Stimulated activated memory B cell treated with anti-CD40 and anti-IgM and Interleukin-4, amounts not matched to agents 10 μg/mL and 1 μg/mL and 100 μg/mL, for 72 hours (primary cell): ENCODE results near the gene CLEC17A.
A peak's percentile ranks its signal among the peaks of the same experiment; 100 is the strongest.
"Not testable (repeated sequence)": the region's sequence is repeated elsewhere in the genome, so short reads cannot be mapped to it uniquely, and the experiment has no call there.

Experiments used
- ATAC-seq: fragments of 150-1000 bp; cut with Tn5 transposase; 2 replicates; pipeline ENCODE4 v1.10.0; 2021
- H3K27ac Mint-ChIP-seq: one replicate; pipeline ENCODE4 v1.8.0; 2022; ENCODE audit warnings: mild to moderate bottlenecking, mixed read lengths
- H3K27me3 Mint-ChIP-seq: one replicate; pipeline ENCODE4 v1.8.0; 2022; ENCODE audit warnings: mixed read lengths
- H3K36me3 Mint-ChIP-seq: one replicate; pipeline ENCODE4 v1.8.0; 2022; ENCODE audit warnings: mixed read lengths
- H3K4me1 Mint-ChIP-seq: one replicate; pipeline ENCODE4 v1.8.0; 2022; ENCODE audit warnings: mixed read lengths
- H3K4me3 Mint-ChIP-seq: one replicate; pipeline ENCODE4 v1.8.0; 2022; ENCODE audit warnings: mild to moderate bottlenecking, moderate library complexity, mixed read lengths
- H3K9me3 Mint-ChIP-seq: one replicate; pipeline ENCODE4 v1.8.0; 2022; ENCODE audit warnings: mixed read lengths

CLEC17A gene

GRCh38 chr19:14565765-14566711, 16.8 kb upstream of the CLEC17A start:
- ATAC-seq = no peak
- Mint-ChIP-seq H3K36me3 (peaks cover 46% of the 10 kb centered on the region), H3K4me3 (no peak overlapping the region), H3K9me3 (no peaks in the 10 kb centered on the region), H3K4me1 (peaks cover 61% of the 10 kb centered on the region), H3K27ac (no peak overlapping the region), H3K27me3 (no peaks in the 10 kb centered on the region)

DNA sequence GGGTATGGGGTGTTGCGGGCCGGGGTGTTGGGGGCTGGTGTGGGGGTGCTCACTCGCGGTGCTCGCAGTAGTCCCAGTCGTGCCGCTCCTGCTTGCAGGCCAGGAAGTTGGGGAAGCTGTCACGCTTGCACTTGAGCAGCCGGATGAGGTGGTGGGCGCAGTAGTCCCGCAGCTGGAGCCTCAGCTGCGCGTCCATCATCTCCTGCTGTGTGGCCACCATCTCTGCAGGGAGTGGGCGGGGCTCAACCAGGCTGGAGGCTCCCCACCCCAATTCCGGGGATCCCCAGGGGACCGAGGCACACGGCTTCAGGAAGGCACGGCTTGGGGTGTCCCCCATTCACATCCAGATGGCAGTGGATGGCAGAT, 16.2 kb upstream of the CLEC17A start:
- H3K4me3 Mint-ChIP-seq = no peak overlapping the region
- no peaks in the 10 kb centered on the region for H3K27me3 Mint-ChIP-seq
- H3K27ac Mint-ChIP-seq = peak overlapping the region; percentile 59
- H3K4me1 Mint-ChIP-seq = peaks cover 63% of the 10 kb centered on the region
- no peaks in the 10 kb centered on the region for H3K9me3 Mint-ChIP-seq
- no peak for ATAC-seq
- H3K36me3 Mint-ChIP-seq = peaks cover 46% of the 10 kb centered on the region

DNA sequence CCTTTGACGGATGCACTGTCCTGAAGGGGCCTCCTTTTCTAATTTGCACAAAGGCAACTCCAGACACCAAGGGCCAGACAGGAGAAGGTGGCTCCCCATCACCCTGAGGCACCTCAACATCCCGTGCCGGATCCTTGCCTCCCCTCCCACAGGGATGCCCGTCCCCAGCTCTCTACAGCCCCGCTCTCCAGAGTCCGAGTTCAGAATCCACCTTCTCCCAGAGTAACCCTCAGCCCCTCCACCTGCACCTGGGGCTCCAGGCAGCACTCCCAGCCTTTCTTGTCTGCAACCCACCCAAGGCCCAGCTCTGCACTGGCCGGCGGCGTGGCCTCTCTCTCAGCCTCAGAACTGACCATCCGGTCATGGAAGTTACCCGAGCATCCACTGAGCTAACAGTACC, 15.8 kb upstream of the CLEC17A start:
- Mint-ChIP-seq H3K9me3 (no peaks in the 10 kb centered on the region), H3K4me1 (peaks cover 60% of the 10 kb centered on the region), H3K36me3 (peaks cover 46% of the 10 kb centered on the region), H3K4me3 (no peak overlapping the region), H3K27ac (peak overlapping the region; percentile 59), H3K27me3 (no peaks in the 10 kb centered on the region)
- no peak for ATAC-seq

GRCh38 chr19:14570864-14571527, 11.9 kb upstream of the CLEC17A start:
- H3K27ac Mint-ChIP-seq = peak overlapping the region; percentile 95
- H3K4me3 Mint-ChIP-seq = peak overlapping the region; percentile 96
- no peaks in the 10 kb centered on the region for H3K27me3 Mint-ChIP-seq
- no peaks in the 10 kb centered on the region for H3K9me3 Mint-ChIP-seq
- H3K4me1 Mint-ChIP-seq = peaks cover 75% of the 10 kb centered on the region
- peaks cover 24% of the 10 kb centered on the region for H3K36me3 Mint-ChIP-seq
- ATAC-seq = no peak

- Mint-ChIP-seq H3K27ac (peak within 1 kb of the TSS; percentile 95), H3K36me3 (peaks cover 20% of the 10 kb centered on the region), H3K27me3 (no peaks in the 10 kb centered on the region), H3K4me1 (peaks cover 76% of the 10 kb centered on the region), H3K9me3 (no peaks in the 10 kb centered on the region), H3K4me3 (peak within 1 kb of the TSS; percentile 96)
- ATAC-seq = peak; percentile 95
These were observed 11.0 kb upstream of the CLEC17A start, which contains the start of gene NDUFB7 for GRCh38 chr19:14571695-14572490. Gene NDUFB7 (minus strand): TSS chr19:14572066. CDS start chr19:14572000, 66 bp downstream.

- no peaks in the 10 kb centered on the region for H3K27me3 Mint-ChIP-seq
- peak overlapping the region; percentile 32 for H3K4me3 Mint-ChIP-seq
- H3K9me3 Mint-ChIP-seq = peaks cover under 1% of the 10 kb centered on the region
- peaks cover 70% of the 10 kb centered on the region for H3K4me1 Mint-ChIP-seq
- H3K36me3 Mint-ChIP-seq = peaks cover 2% of the 10 kb centered on the region
- H3K27ac Mint-ChIP-seq = peak overlapping the region; percentile 87
- ATAC-seq = no peak
These were observed 7.4 kb upstream of the CLEC17A start for GRCh38 chr19:14575428-14575980.

DNA sequence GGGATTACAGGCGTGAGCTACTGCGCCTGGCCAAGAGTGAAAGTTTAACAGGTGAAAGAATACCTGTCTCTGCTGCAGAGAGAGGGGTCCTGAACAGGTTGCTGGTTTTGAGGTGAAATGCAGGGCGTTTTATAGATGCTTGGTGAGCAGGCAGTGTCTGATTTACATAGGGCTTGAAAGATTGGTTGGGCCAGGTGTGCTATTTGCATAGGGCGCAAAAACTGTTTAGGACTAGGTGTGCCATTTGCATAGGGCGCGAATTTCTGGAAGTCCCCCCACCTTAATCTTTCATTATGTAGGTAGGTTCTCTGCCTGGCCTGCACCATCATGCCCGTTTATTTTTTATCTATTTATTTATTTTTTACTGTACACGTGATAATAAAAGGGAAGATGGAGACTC, 6.5 kb upstream of the CLEC17A start:
- H3K36me3 Mint-ChIP-seq = peaks cover 5% of the 10 kb centered on the region
- H3K27me3 Mint-ChIP-seq = no peaks in the 10 kb centered on the region
- H3K9me3 Mint-ChIP-seq = peaks cover 3% of the 10 kb centered on the region
- no peak for ATAC-seq
- H3K4me1 Mint-ChIP-seq = peaks cover 72% of the 10 kb centered on the region
- peak overlapping the region; percentile 87 for H3K27ac Mint-ChIP-seq
- H3K4me3 Mint-ChIP-seq = no peak overlapping the region

GRCh38 chr19:14577264-14577663, 5.6 kb upstream of the CLEC17A start:
- peak; percentile 45 for ATAC-seq
- Mint-ChIP-seq H3K27ac (peak overlapping the region; percentile 87), H3K36me3 (peaks cover 5% of the 10 kb centered on the region)

GRCh38 chr19:14577885-14578427, 4.9 kb upstream of the CLEC17A start:
- Mint-ChIP-seq H3K27ac (peak overlapping the region; percentile 87), H3K36me3 (peaks cover 6% of the 10 kb centered on the region), H3K4me3 (peak overlapping the region; percentile 39), H3K4me1 (peaks cover 83% of the 10 kb centered on the region), H3K9me3 (peaks cover 3% of the 10 kb centered on the region), H3K27me3 (no peaks in the 10 kb centered on the region)
- peak; percentile 85 for ATAC-seq

More at GRCh38 chr19:14577264-14577663, 5.6 kb upstream of the CLEC17A start:
- Mint-ChIP-seq H3K27me3 (no peaks in the 10 kb centered on the region), H3K4me1 (peaks cover 76% of the 10 kb centered on the region), H3K9me3 (peaks cover 3% of the 10 kb centered on the region), H3K4me3 (peak overlapping the region; percentile 30)

- H3K4me3 Mint-ChIP-seq = peak overlapping the region; percentile 57
- ATAC-seq = peak; percentile 55
- peaks cover 3% of the 10 kb centered on the region for H3K9me3 Mint-ChIP-seq
- H3K27ac Mint-ChIP-seq = peak overlapping the region; percentile 97
- H3K36me3 Mint-ChIP-seq = peaks cover 21% of the 10 kb centered on the region
- H3K27me3 Mint-ChIP-seq = no peaks in the 10 kb centered on the region
- H3K4me1 Mint-ChIP-seq = peaks cover 83% of the 10 kb centered on the region
These were observed 2.2 kb upstream of the CLEC17A start for GRCh38 chr19:14580623-14581237.

GRCh38 chr19:14584372-14584771, 1.5 kb downstream of the CLEC17A start:
- peak overlapping the region; percentile 97 for H3K27ac Mint-ChIP-seq
- H3K9me3 Mint-ChIP-seq, H3K27me3 Mint-ChIP-seq, ATAC-seq: not testable (repeated sequence)
- H3K4me3 Mint-ChIP-seq = peak overlapping the region; percentile 100
- peaks cover 49% of the 10 kb centered on the region for H3K36me3 Mint-ChIP-seq
- H3K4me1 Mint-ChIP-seq = peaks cover 85% of the 10 kb centered on the region

DNA sequence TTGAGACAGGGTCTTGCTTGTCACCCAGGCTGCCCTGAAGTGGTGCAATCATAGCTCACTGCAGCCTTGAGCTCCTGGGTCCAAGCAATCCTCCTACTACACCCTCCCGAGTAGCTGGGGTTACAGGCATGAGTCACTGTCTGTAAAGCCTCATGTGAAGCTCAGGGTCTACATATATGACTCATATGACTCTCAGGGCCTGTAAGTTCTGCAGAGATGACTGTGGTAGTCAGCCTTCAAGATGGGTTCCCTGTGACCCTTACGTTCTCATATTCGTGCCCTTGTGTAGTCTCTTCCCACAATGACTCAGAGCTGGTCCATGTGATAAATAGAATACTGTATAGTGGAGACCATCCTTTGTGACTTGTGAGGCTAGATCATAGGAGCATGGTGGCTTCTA, 2.3 kb downstream of the CLEC17A start:
- peaks cover 50% of the 10 kb centered on the region for H3K36me3 Mint-ChIP-seq
- peak overlapping the region; percentile 97 for H3K27ac Mint-ChIP-seq
- not testable (repeated sequence) for H3K9me3 Mint-ChIP-seq, H3K27me3 Mint-ChIP-seq
- ATAC-seq = peak; percentile 89
- peak overlapping the region; percentile 100 for H3K4me3 Mint-ChIP-seq
- H3K4me1 Mint-ChIP-seq = peaks cover 80% of the 10 kb centered on the region

- not testable (repeated sequence) for H3K9me3 Mint-ChIP-seq, H3K27me3 Mint-ChIP-seq, H3K4me3 Mint-ChIP-seq
- peaks cover 65% of the 10 kb centered on the region for H3K4me1 Mint-ChIP-seq
- peak; percentile 72 for ATAC-seq
- peak overlapping the region; percentile 90 for H3K27ac Mint-ChIP-seq
- peaks cover 55% of the 10 kb centered on the region for H3K36me3 Mint-ChIP-seq
These were observed 6.5 kb downstream of the CLEC17A start for GRCh38 chr19:14589433-14589832.

- Mint-ChIP-seq H3K27ac (peak overlapping the region; percentile 17), H3K4me1 (peaks cover 46% of the 10 kb centered on the region), H3K36me3 (peaks cover 76% of the 10 kb centered on the region), H3K27me3 (no peaks in the 10 kb centered on the region), H3K4me3 (no peak overlapping the region), H3K9me3 (peaks cover 7% of the 10 kb centered on the region)
- ATAC-seq = no peak
These were observed 12.7 kb downstream of the CLEC17A start for GRCh38 chr19:14595558-14595957.
